SU-DHL-6 (cell line): ENCODE results near the gene OLIG2.

Experiments used
- EZH2phosphoT487 ChIP-seq: fragments of 200-600 bp; sonication (generic), shearing (Covaris generic); conservative IDR thresholded peaks from 2 replicates; pipeline ENCODE4 v1.6.1; 2018; ENCODE audit warnings: mild to moderate bottlenecking, antibody characterized with exemption, low read length, moderate library complexity, mixed read lengths
- TF ChIP-seq, protein P1 (sequence below): fragments of 200-600 bp; sonication (generic); IDR thresholded peaks from one replicate; pipeline ENCODE4 v1.5.1; 2017; ENCODE audit warnings: antibody characterized with exemption, mild to moderate bottlenecking, low read length, moderate library complexity; ENCODE audit not compliant: insufficient read depth, poor library complexity, severe bottlenecking

DNA sequence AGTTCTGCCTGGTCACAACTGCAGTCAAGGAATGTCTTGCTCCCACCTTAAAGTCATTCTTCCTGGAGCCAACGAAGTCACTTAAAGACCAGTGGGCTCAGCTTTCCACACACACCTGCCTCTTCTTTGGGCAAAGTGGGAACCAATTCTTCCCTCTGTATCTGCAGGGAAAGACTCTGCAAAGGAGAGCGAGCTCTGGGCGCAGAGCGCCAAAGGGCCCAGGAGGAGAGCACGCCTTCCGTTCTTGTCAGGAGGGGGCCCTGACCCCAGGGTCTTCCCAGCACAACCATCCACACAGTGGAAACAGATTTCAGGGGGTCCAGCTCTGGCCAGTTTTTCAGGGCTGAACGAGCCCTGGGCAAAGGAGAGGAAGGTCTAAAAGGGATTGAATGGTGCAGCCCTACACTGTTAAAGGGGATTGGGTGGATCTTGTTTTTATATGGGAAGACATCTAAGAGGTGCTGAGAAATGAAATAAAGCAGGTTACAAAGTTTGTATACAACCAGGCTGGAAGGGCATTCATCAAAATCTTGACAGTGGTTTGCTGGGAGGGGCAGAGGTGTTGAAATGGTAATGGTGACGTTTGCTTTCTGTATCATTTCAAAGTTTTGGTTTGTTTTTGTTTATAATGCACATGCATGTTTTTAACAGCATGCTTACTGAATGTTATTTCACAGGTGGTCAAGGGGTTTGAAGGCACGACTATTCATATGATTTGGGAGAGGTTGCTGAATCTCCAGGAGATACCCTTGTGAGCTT is 6.8 kb upstream of the OLIG2 start:
- TF ChIP-seq, protein P1, sequence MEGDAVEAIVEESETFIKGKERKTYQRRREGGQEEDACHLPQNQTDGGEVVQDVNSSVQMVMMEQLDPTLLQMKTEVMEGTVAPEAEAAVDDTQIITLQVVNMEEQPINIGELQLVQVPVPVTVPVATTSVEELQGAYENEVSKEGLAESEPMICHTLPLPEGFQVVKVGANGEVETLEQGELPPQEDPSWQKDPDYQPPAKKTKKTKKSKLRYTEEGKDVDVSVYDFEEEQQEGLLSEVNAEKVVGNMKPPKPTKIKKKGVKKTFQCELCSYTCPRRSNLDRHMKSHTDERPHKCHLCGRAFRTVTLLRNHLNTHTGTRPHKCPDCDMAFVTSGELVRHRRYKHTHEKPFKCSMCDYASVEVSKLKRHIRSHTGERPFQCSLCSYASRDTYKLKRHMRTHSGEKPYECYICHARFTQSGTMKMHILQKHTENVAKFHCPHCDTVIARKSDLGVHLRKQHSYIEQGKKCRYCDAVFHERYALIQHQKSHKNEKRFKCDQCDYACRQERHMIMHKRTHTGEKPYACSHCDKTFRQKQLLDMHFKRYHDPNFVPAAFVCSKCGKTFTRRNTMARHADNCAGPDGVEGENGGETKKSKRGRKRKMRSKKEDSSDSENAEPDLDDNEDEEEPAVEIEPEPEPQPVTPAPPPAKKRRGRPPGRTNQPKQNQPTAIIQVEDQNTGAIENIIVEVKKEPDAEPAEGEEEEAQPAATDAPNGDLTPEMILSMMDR = no peak
- TF ChIP-seq EZH2phosphoT487 = no peak
